Esophagus squamous epithelium (tissue), 4 donors: ENCODE data around the gene HMCN2.

Experiments
- POLR2A ChIP-seq, 4 donors: fragments of 450-650 bp; IDR thresholded peaks; one replicate each; pipeline ENCODE4 v1.6.1; 2017; ENCODE audit warnings: antibody characterized with exemption in 4 of 4, mild to moderate bottlenecking in 4 of 4, moderate library complexity in 3 of 4
- TF ChIP-seq, protein P1 (sequence below), 6 experiments: fragments of 450-650 bp in 4 of 6; fragments of 200-600 bp in 2 of 6; sonication (generic) in 2 of 6; IDR thresholded peaks; one replicate each; pipeline ENCODE4 v1.5.1; 2016 to 2019; ENCODE audit warnings: antibody characterized with exemption in 6 of 6, mild to moderate bottlenecking in 4 of 6, moderate library complexity in 4 of 6

DNA sequence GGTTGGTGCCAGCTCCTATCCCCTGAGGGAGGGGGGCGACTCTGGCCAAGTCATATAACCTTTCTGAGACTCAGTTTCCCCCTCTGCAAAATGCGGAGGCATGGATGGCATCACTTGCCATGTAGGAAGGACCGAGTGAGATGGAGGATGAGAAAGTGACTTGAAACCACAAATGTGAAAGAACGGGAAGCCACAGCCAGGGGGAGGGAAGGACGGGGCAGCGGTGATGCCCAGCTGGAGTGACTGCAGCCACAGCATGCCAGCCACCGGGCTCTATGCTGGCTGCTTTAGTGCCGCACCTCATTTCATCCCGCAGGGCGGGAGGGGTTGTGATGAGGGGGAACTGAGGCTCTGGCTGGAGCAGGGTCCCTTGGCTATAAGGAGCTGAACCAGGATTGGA is 74.5 kb downstream of the HMCN2 start:
- TF ChIP-seq, protein P1, sequence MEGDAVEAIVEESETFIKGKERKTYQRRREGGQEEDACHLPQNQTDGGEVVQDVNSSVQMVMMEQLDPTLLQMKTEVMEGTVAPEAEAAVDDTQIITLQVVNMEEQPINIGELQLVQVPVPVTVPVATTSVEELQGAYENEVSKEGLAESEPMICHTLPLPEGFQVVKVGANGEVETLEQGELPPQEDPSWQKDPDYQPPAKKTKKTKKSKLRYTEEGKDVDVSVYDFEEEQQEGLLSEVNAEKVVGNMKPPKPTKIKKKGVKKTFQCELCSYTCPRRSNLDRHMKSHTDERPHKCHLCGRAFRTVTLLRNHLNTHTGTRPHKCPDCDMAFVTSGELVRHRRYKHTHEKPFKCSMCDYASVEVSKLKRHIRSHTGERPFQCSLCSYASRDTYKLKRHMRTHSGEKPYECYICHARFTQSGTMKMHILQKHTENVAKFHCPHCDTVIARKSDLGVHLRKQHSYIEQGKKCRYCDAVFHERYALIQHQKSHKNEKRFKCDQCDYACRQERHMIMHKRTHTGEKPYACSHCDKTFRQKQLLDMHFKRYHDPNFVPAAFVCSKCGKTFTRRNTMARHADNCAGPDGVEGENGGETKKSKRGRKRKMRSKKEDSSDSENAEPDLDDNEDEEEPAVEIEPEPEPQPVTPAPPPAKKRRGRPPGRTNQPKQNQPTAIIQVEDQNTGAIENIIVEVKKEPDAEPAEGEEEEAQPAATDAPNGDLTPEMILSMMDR (IDR thresholded peaks at IDR 0.05), result no peak
- TF ChIP-seq POLR2A (IDR thresholded peaks at IDR 0.05), result no peak
